Measurements from ENCODE around the gene SLC66A1. TPM values are rescaled to one million over a fixed set of nuclear protein-coding genes. Genes with fewer than 3 reads are reported as not detected.

SLC66A1 gene
- total RNA-seq, 2 experiments from 2014 or later = 6.7 to 6.8 TPM

- no peak overlapping the region for H3K27ac Mint-ChIP-seq
- no peak overlapping the region for H3K4me3 Mint-ChIP-seq
- no peaks in the 10 kb centered on the region for H3K9me3 Mint-ChIP-seq
- POLR2A ChIA-PET = no interaction called here
- DNase-seq = no peak
- H3K36me3 Mint-ChIP-seq (ENCODE audit: low read depth) = peaks cover 42% of the 10 kb centered on the region
- H3K27me3 Mint-ChIP-seq = no peaks in the 10 kb centered on the region
- CTCF ChIA-PET = interaction anchor here (0.5 to 1.4 kb wide), 2 partner anchors 14 to 1764 kb away, joined by 3 to 4 read pairs; no protein-coding TSS in a partner anchor
- H3K4me1 Mint-ChIP-seq = peaks cover 20% of the 10 kb centered on the region
Observed at GRCh38 chr1:19358710-19359109, 46.6 kb downstream of the SLC66A1 start.

GRCh38 chr1:19359357-19359756 lies 47.2 kb downstream of the SLC66A1 start:
- Mint-ChIP-seq H3K4me1 (peaks cover 20% of the 10 kb centered on the region), H3K36me3 (ENCODE audit: low read depth) (peaks cover 35% of the 10 kb centered on the region), H3K9me3 (no peaks in the 10 kb centered on the region), H3K27ac (no peak overlapping the region), H3K4me3 (no peak overlapping the region), H3K27me3 (no peaks in the 10 kb centered on the region)
- no peak for DNase-seq
- ChIA-PET POLR2A (no interaction called here), CTCF (interaction anchor here (1.4 kb wide), 1 partner anchor 15 kb away, joined by 4 read pairs; no protein-coding TSS in a partner anchor)

- H3K27me3 Mint-ChIP-seq = no peaks in the 10 kb centered on the region
- CTCF ChIA-PET = interaction anchor here (1.4 kb wide), 1 partner anchor 16 kb away, joined by 4 read pairs; no protein-coding TSS in a partner anchor
- peaks cover 22% of the 10 kb centered on the region for H3K4me1 Mint-ChIP-seq
- no peak for DNase-seq
- H3K27ac Mint-ChIP-seq = peak overlapping the region; percentile 31
- no peaks in the 10 kb centered on the region for H3K9me3 Mint-ChIP-seq
- H3K36me3 Mint-ChIP-seq (ENCODE audit: low read depth) = peaks cover 33% of the 10 kb centered on the region
- no peak overlapping the region for H3K4me3 Mint-ChIP-seq
- POLR2A ChIA-PET = no interaction called here
Observed at GRCh38 chr1:19360016-19360415, 47.9 kb downstream of the SLC66A1 start.

GRCh38 chr1:19360432-19360831 lies 48.3 kb downstream of the SLC66A1 start:
- H3K4me1 Mint-ChIP-seq = peaks cover 22% of the 10 kb centered on the region
- peaks cover 32% of the 10 kb centered on the region for H3K36me3 Mint-ChIP-seq (ENCODE audit: low read depth)

GRCh38 chr1:19360843-19361610 lies 48.9 kb downstream of the SLC66A1 start:
- H3K36me3 Mint-ChIP-seq (ENCODE audit: low read depth) = peaks cover 29% of the 10 kb centered on the region
- peak overlapping the region; percentile 23 for H3K27ac Mint-ChIP-seq
- ChIA-PET CTCF (interaction anchor here (0.6 kb wide), 1 partner anchor 87 kb away, joined by 3 read pairs; no protein-coding TSS in a partner anchor), POLR2A (no interaction called here)
- no peak for DNase-seq
- H3K27me3 Mint-ChIP-seq = no peaks in the 10 kb centered on the region
- peaks cover 22% of the 10 kb centered on the region for H3K4me1 Mint-ChIP-seq
- no peak overlapping the region for H3K4me3 Mint-ChIP-seq
- no peaks in the 10 kb centered on the region for H3K9me3 Mint-ChIP-seq

More at GRCh38 chr1:19360432-19360831, 48.3 kb downstream of the SLC66A1 start:
- CTCF ChIA-PET = interaction anchor here (0.6 kb wide), 1 partner anchor 88 kb away, joined by 3 read pairs; no protein-coding TSS in a partner anchor
- H3K27ac Mint-ChIP-seq = no peak overlapping the region
- no peaks in the 10 kb centered on the region for H3K27me3 Mint-ChIP-seq
- POLR2A ChIA-PET = no interaction called here
- no peak overlapping the region for H3K4me3 Mint-ChIP-seq
- DNase-seq = no peak
- H3K9me3 Mint-ChIP-seq = no peaks in the 10 kb centered on the region

- Mint-ChIP-seq H3K27ac (no peak overlapping the region), H3K36me3 (ENCODE audit: low read depth) (peaks cover 26% of the 10 kb centered on the region), H3K4me3 (no peak overlapping the region), H3K27me3 (no peaks in the 10 kb centered on the region), H3K4me1 (peaks cover 22% of the 10 kb centered on the region), H3K9me3 (no peaks in the 10 kb centered on the region)
- ChIA-PET CTCF (no interaction called here), POLR2A (no interaction called here)
- DNase-seq = no peak
Observed at GRCh38 chr1:19361611-19362147, 49.6 kb downstream of the SLC66A1 start.

- no peak for DNase-seq
- H3K4me1 Mint-ChIP-seq = peaks cover 23% of the 10 kb centered on the region
- POLR2A ChIA-PET = no interaction called here
- peaks cover 18% of the 10 kb centered on the region for H3K36me3 Mint-ChIP-seq (ENCODE audit: low read depth)
- H3K4me3 Mint-ChIP-seq = no peak overlapping the region
- CTCF ChIA-PET = interaction anchor here (1.2 to 1.6 kb wide), 4 partner anchors 10 to 219 kb away, joined by 4 read pairs; no protein-coding TSS in a partner anchor
- no peaks in the 10 kb centered on the region for H3K9me3 Mint-ChIP-seq
- H3K27me3 Mint-ChIP-seq = no peaks in the 10 kb centered on the region
- H3K27ac Mint-ChIP-seq = no peak overlapping the region
Observed at GRCh38 chr1:19363536-19364152, 51.5 kb downstream of the SLC66A1 start.

GRCh38 chr1:19365721-19366120 lies 53.6 kb downstream of the SLC66A1 start:
- H3K27me3 Mint-ChIP-seq = no peaks in the 10 kb centered on the region
- no peaks in the 10 kb centered on the region for H3K9me3 Mint-ChIP-seq
- CTCF ChIA-PET = no interaction called here
- POLR2A ChIA-PET = no interaction called here
- no peak overlapping the region for H3K27ac Mint-ChIP-seq
- H3K4me1 Mint-ChIP-seq = peaks cover 12% of the 10 kb centered on the region
- no peak for DNase-seq
- no peak overlapping the region for H3K4me3 Mint-ChIP-seq
- H3K36me3 Mint-ChIP-seq (ENCODE audit: low read depth) = peaks cover 18% of the 10 kb centered on the region

GRCh38 chr1:19366599-19367536 lies 54.7 kb downstream of the SLC66A1 start:
- ChIA-PET CTCF (no interaction called here), POLR2A (no interaction called here)
- Mint-ChIP-seq H3K4me1 (peaks cover 4% of the 10 kb centered on the region), H3K27ac (no peak overlapping the region), H3K4me3 (no peak overlapping the region), H3K9me3 (no peaks in the 10 kb centered on the region), H3K27me3 (no peaks in the 10 kb centered on the region), H3K36me3 (ENCODE audit: low read depth) (peaks cover 13% of the 10 kb centered on the region)
- DNase-seq = no peak

- no peak for DNase-seq
- H3K9me3 Mint-ChIP-seq = no peaks in the 10 kb centered on the region
- H3K36me3 Mint-ChIP-seq (ENCODE audit: low read depth) = peaks cover 18% of the 10 kb centered on the region
- ChIA-PET CTCF (no interaction called here), POLR2A (no interaction called here)
- no peak overlapping the region for H3K27ac Mint-ChIP-seq
- no peak overlapping the region for H3K4me3 Mint-ChIP-seq
- H3K27me3 Mint-ChIP-seq = no peaks in the 10 kb centered on the region
- H3K4me1 Mint-ChIP-seq = peaks cover 4% of the 10 kb centered on the region
Observed at GRCh38 chr1:19367584-19368041, 55.5 kb downstream of the SLC66A1 start.

GRCh38 chr1:19368050-19368449 lies 55.9 kb downstream of the SLC66A1 start:
- H3K36me3 Mint-ChIP-seq (ENCODE audit: low read depth) = peaks cover 16% of the 10 kb centered on the region
- H3K4me1 Mint-ChIP-seq = peaks cover 4% of the 10 kb centered on the region
- POLR2A ChIA-PET = no interaction called here
- no peak overlapping the region for H3K4me3 Mint-ChIP-seq
- no peak overlapping the region for H3K27ac Mint-ChIP-seq
- CTCF ChIA-PET = no interaction called here
- DNase-seq = no peak
- H3K9me3 Mint-ChIP-seq = no peaks in the 10 kb centered on the region
- H3K27me3 Mint-ChIP-seq = no peaks in the 10 kb centered on the region

GRCh38 chr1:19368964-19369363 lies 56.8 kb downstream of the SLC66A1 start:
- POLR2A ChIA-PET = no interaction called here
- H3K27ac Mint-ChIP-seq = no peak overlapping the region

More at GRCh38 chr1:19368964-19369363, 56.8 kb downstream of the SLC66A1 start:
- peaks cover 13% of the 10 kb centered on the region for H3K36me3 Mint-ChIP-seq (ENCODE audit: low read depth)
- no peaks in the 10 kb centered on the region for H3K27me3 Mint-ChIP-seq
- peaks cover 4% of the 10 kb centered on the region for H3K4me1 Mint-ChIP-seq
- DNase-seq = no peak
- no peaks in the 10 kb centered on the region for H3K9me3 Mint-ChIP-seq
- no peak overlapping the region for H3K4me3 Mint-ChIP-seq
- CTCF ChIA-PET = no interaction called here

Measured in activated CD4-positive, alpha-beta memory T cell treated with anti-CD3 and anti-CD28 coated beads, Interleukin-2, amount 10 ng/mL, durations not matched to agents 7 days and 5 days (primary cell).